K562 (cell line): Measurements from ENCODE around the gene IL12RB2. TPM values are rescaled to one million over a fixed set of nuclear protein-coding genes. Genes with fewer than 3 reads are reported as not detected.

Source experiments
- ATAC-seq: fragments of 200-7000 bp; cut with Tn5 transposase; 3 replicates; pipeline ENCODE4 v1.9.1; 2020; ENCODE audit warnings: moderate library complexity
- BruUV-seq: library from RNA; stranded (reverse); fragments of 400-500 nt; replicated peaks from 2 replicates; lab custom pipeline; 2021; lab: Mats Ljungman, UMichigan
- CTCF ChIA-PET: fragments of 300-600 bp; formaldehyde crosslinking; extraction: SDS; loops from one replicate; lab custom pipeline; 2021; ENCODE audit warnings: low intra/inter-chr PET ratio; lab: Yijun Ruan, JAX
- POLR2A ChIA-PET: fragments of 300-600, 350-650 bp; sonication (Branson Sonifier 250); formaldehyde crosslinking; extraction: SDS; loops from one replicate; lab custom pipeline; 2021; ENCODE audit warnings: antibody characterized with exemption, inconsistent platforms; lab: Yijun Ruan, JAX
- DNase-seq, 4 experiments: peaks; one replicate each; pipeline versions ENCODE4 v3.0.0 to v3.0.0-alpha.2; 2011 to 2018; ENCODE audit warnings: low spot score in 3 of 4, mixed read lengths in 3 of 4; ENCODE audit errors: extremely low read depth in 1 of 4
- FAIRE-seq: peaks from 2 replicates; lab custom pipeline; 2011; peaks lifted over from hg19 to GRCh38; lab: Jason Lieb, UNC
- H2AFZ ChIP-seq: 2 replicates; pipeline ENCODE4 v1.6.0; 2011; ENCODE audit warnings: low read depth, low read length, control low read depth, inconsistent platforms
- H3K27ac ChIP-seq: fragments of 200-600 bp; 3 replicates; pipeline ENCODE4 v1.8.0; 2011; ENCODE audit warnings: low read depth, mild to moderate bottlenecking, control low read depth, inconsistent platforms, low read length, moderate library complexity, mixed read lengths; ENCODE audit errors: extremely low read depth
- H3K27me3 ChIP-seq, 2 experiments: fragments of 300-600 bp in 1 of 2; 2 replicates in 1 of 2; 3 replicates in 1 of 2; pipeline versions ENCODE4 v1.6.0 to v1.8.0; 2011; ENCODE audit warnings: inconsistent platforms in 2 of 2, low read length in 2 of 2, mild to moderate bottlenecking in 1 of 2, mixed read lengths in 1 of 2, moderate library complexity in 1 of 2; ENCODE audit not compliant: control insufficient read depth in 2 of 2, insufficient read depth in 2 of 2
- H3K36me3 ChIP-seq: fragments of 300-600 bp; 3 replicates; pipeline ENCODE4 v1.8.0; 2011; ENCODE audit warnings: mild to moderate bottlenecking, low read length, inconsistent platforms; ENCODE audit not compliant: control insufficient read depth, insufficient read depth
- H3K4me1 ChIP-seq, 2 experiments: fragments of 200-600 bp in 1 of 2; replicated peaks in 1 of 2; 2 replicates in 1 of 2; 3 replicates in 1 of 2; pipeline versions ENCODE4 v1.5.1 to v1.8.0; 2011; ENCODE audit warnings: inconsistent platforms in 2 of 2, low read length in 2 of 2, mild to moderate bottlenecking in 1 of 2, mixed read lengths in 1 of 2, moderate library complexity in 1 of 2; ENCODE audit not compliant: control insufficient read depth in 2 of 2, insufficient read depth in 2 of 2
- H3K4me2 ChIP-seq: 2 replicates; pipeline ENCODE4 v1.6.1; 2011; ENCODE audit warnings: low read length, control low read depth, inconsistent platforms, mixed read lengths; ENCODE audit not compliant: insufficient read depth
- H3K4me3 ChIP-seq: fragments of 200-600 bp; sonication (generic), shearing (Covaris generic); 2 replicates; pipeline ENCODE4 v1.5.1; 2016; ENCODE audit warnings: control low read depth, inconsistent platforms
- H3K79me2 ChIP-seq: fragments of 200-600 bp; 3 replicates; pipeline ENCODE4 v1.8.0; 2011; ENCODE audit warnings: low read length, inconsistent platforms; ENCODE audit not compliant: control insufficient read depth, insufficient read depth
- H3K9ac ChIP-seq, 2 experiments: 2 replicates each; pipeline versions ENCODE4 v1.6.0 to v1.6.1; 2011; ENCODE audit warnings: low read depth in 2 of 2, low read length in 2 of 2, control low read depth in 1 of 2, inconsistent platforms in 1 of 2, mild to moderate bottlenecking in 1 of 2, mixed read lengths in 1 of 2; ENCODE audit not compliant: insufficient read depth in 1 of 2
- H3K9me1 ChIP-seq: one replicate; pipeline ENCODE4 v1.6.0; 2011; ENCODE audit warnings: inconsistent platforms, mild to moderate bottlenecking, low read length, moderate library complexity; ENCODE audit not compliant: control insufficient read depth, insufficient read depth
- H3K9me3 ChIP-seq: replicated peaks from 2 replicates; pipeline ENCODE4 v1.5.1; 2011; ENCODE audit warnings: low read depth, low read length, inconsistent platforms; ENCODE audit not compliant: control insufficient read depth, insufficient read depth
- H4K20me1 ChIP-seq: replicated peaks from 2 replicates; pipeline ENCODE4 v1.6.1; 2011; ENCODE audit warnings: low read length, inconsistent platforms, mixed read lengths; ENCODE audit not compliant: control insufficient read depth, insufficient read depth
- ATF4 ChIP-seq: fragments of 450-650 bp; formaldehyde crosslinking; IDR thresholded peaks from 2 replicates; pipeline ENCODE4 v1.4.0; 2022; ENCODE audit warnings: mild to moderate bottlenecking, moderate library complexity
- BRF1 ChIP-seq: IDR thresholded peaks from 3 replicates; pipeline ENCODE4 v1.6.1; 2011; ENCODE audit warnings: borderline replicate concordance, mild to moderate bottlenecking; ENCODE audit not compliant: insufficient read length; ENCODE audit errors: extremely low read depth
- CCAR2 ChIP-seq: fragments of 200-400 bp; formaldehyde crosslinking; IDR thresholded peaks from 2 replicates; pipeline ENCODE4 v1.6.1; 2017; ENCODE audit warnings: mild to moderate bottlenecking, low read depth, low read length
- CREM ChIP-seq: IDR thresholded peaks from 2 replicates; pipeline ENCODE4 v1.6.1; 2014; ENCODE audit warnings: antibody characterized with exemption, low read depth
- DDX20 ChIP-seq: fragments of 450-650 bp; IDR thresholded peaks from 2 replicates; pipeline ENCODE4 v1.6.1; 2016; ENCODE audit warnings: missing genetic modification characterization, low read depth, mild to moderate bottlenecking, missing compliant biosample characterization, moderate library complexity
- DIDO1 ChIP-seq: fragments of 450-650 bp; IDR thresholded peaks from 2 replicates; pipeline ENCODE4 v1.6.1; 2016; ENCODE audit warnings: low read depth, missing biosample characterization, missing genetic modification characterization
- DLX4 ChIP-seq: fragments of 250-450 bp; sonication (Bioruptor Pico); IDR thresholded peaks from 2 replicates; pipeline ENCODE4 v1.6.1; 2021; ENCODE audit warnings: mild to moderate bottlenecking
- HNRNPK ChIP-seq: fragments of 200-400 bp; formaldehyde crosslinking; IDR thresholded peaks from one replicate; pipeline ENCODE4 v1.6.1; 2018; ENCODE audit warnings: mild to moderate bottlenecking, low read depth, low read length; ENCODE audit not compliant: poor library complexity, severe bottlenecking
- IRF2 ChIP-seq: sonication (generic); formaldehyde crosslinking; IDR thresholded peaks from 2 replicates; pipeline ENCODE4 v1.8.1; 2022; ENCODE audit warnings: mild to moderate bottlenecking, missing genetic modification reagents
- JUN ChIP-seq, 2 experiments: sonication (generic) in 1 of 2; formaldehyde crosslinking in 1 of 2; IDR thresholded peaks; 2 replicates each; pipeline versions ENCODE4 v1.6.1 to v1.8.0; 2012 to 2022; ENCODE audit warnings: borderline replicate concordance in 2 of 2, mild to moderate bottlenecking in 2 of 2, improper control_type of control experiment in 1 of 2, low read depth in 1 of 2, low read length in 1 of 2, missing genetic modification reagents in 1 of 2
- MBD1 ChIP-seq: fragments of 250-450 bp; sonication (Bioruptor Pico); IDR thresholded peaks from 2 replicates; pipeline ENCODE4 v1.8.0; 2022; ENCODE audit warnings: inconsistent platforms
- NR0B1 ChIP-seq: fragments of 450-650 bp; IDR thresholded peaks from one replicate; pipeline ENCODE4 v1.6.1; 2018; ENCODE audit warnings: mild to moderate bottlenecking, moderate library complexity; ENCODE audit not compliant: partially characterized antibody
- SMARCE1 ChIP-seq: fragments of 450-650 bp; IDR thresholded peaks from 2 replicates; pipeline ENCODE4 v1.7.1; 2016; ENCODE audit warnings: mild to moderate bottlenecking
- SPI1 ChIP-seq: IDR thresholded peaks from 2 replicates; pipeline ENCODE4 v1.6.1; 2011; ENCODE audit warnings: low read depth, low read length, control low read depth, borderline replicate concordance
- TARDBP ChIP-seq: fragments of 450-650 bp; IDR thresholded peaks from 2 replicates; pipeline ENCODE4 v1.6.1; 2016
- ZNF217 ChIP-seq: sonication (generic); formaldehyde crosslinking; IDR thresholded peaks from 2 replicates; pipeline ENCODE4 v1.8.0; 2022; ENCODE audit warnings: mild to moderate bottlenecking, missing genetic modification reagents
- ZNF224 ChIP-seq: sonication (generic); formaldehyde crosslinking; IDR thresholded peaks from 2 replicates; pipeline ENCODE4 v1.8.0; 2022; ENCODE audit warnings: mild to moderate bottlenecking, missing genetic modification reagents
- ZNF24 ChIP-seq: fragments of 450-650 bp; IDR thresholded peaks from 2 replicates; pipeline ENCODE4 v1.6.1; 2016
- ZNF583 ChIP-seq: fragments of 250-450 bp; sonication (Bioruptor Pico); IDR thresholded peaks from 2 replicates; pipeline ENCODE4 v1.4.0; 2020
- WGBS: fragments of 100-300 bp; shearing (Covaris generic); methylation state at CpG from one replicate; pipeline ENCODE4 v1.1.6; 2016; ENCODE audit warnings: low coverage, mixed read lengths; ENCODE audit not compliant: insufficient coverage; ENCODE audit errors: missing lambda C conversion rate; 5-methylcytosine and 5-hydroxymethylcytosine counted together
- in situ Hi-C: fragments of 300-500 bp; cut with MboI; formaldehyde crosslinking; loops from 4 replicates; pipeline ENCODE4 v1.15.0; 2018; ENCODE audit warnings: inconsistent platforms, mixed read lengths
- intact Hi-C: fragments of 100-400 bp; cut with micrococcal nuclease; formaldehyde crosslinking; loops from 2 replicates; pipeline ENCODE4 v1.14.2; 2022
- polyA plus RNA-seq, 8 experiments: library from polyadenylated mRNA; depleted of rRNA in 4 of 8; stranded (reverse) in 5 of 8; unstranded in 3 of 8; fragments of >200 nt; fragmentation: Nextera tagmentation in 2 of 8; fragmentation: Illumina TruSeq in 1 of 8; extraction: Ambion mirVana in 2 of 8; extraction: Trizol in 1 of 8; gene quantifications; 2 replicates each; pipeline versions ENCODE4 v1.2.1 to v1.2.3, GENCODE V29; 2011 to 2014; ENCODE audit warnings: inconsistent platforms in 1 of 8, missing spikeins in 1 of 8
- total RNA-seq, 7 experiments: library from RNA; depleted of rRNA in 6 of 7; stranded (reverse); fragments of >200 nt in 6 of 7; fragmentation: Illumina TruSeq in 2 of 7; extraction: Trizol in 2 of 7; gene quantifications; 2 replicates each; pipeline versions ENCODE4 v1.2.1 to v1.2.3, GENCODE V29; 2011 to 2021; ENCODE audit warnings: low replicate concordance in 1 of 7

The IL12RB2 gene
- total and polyA plus RNA-seq, 9 of the 15 experiments (the other 6 are each of a cell fraction or from before 2014, with no cell fraction given) = 0.39 to 3.3 (median 1.9) TPM

GRCh38 chr1:67355745-67356424 is 48.2 kb downstream of the IL12RB2 start:
- H2AFZ ChIP-seq = no peak overlapping the region
- FAIRE-seq (peak; percentile 94), ATAC-seq (peak; percentile 98), DNase-seq (peak; percentile 73 to 85 (median 78))
- no peak overlapping the region for H3K9ac ChIP-seq
- intact Hi-C loops (no loop called here), in situ Hi-C loops (no loop called here)
- no peaks in the 10 kb centered on the region for H3K9me3 ChIP-seq
- H3K27me3 ChIP-seq = no peaks in the 10 kb centered on the region
- H3K79me2 ChIP-seq = no peaks in the 10 kb centered on the region
- POLR2A ChIA-PET = interaction anchor here (0.8 to 1.7 kb wide), 8 partner anchors 10 to 145 kb away, joined by 3 to 6 read pairs (median 4); partner anchors contain the start of gene SERBP1
- peaks cover 9 to 16% of the 10 kb centered on the region in 2 experiments; a peak in 4 of 5 replicates for H3K4me1 ChIP-seq
- whole genome bisulfite sequencing = 20% methylated on average over 3 of the region's 3 CpGs
- no peak overlapping the region for H3K4me3 ChIP-seq
- no TSS peak for BruUV-seq
- no peaks in the 10 kb centered on the region for H3K36me3 ChIP-seq
- no peaks in the 10 kb centered on the region for H4K20me1 ChIP-seq
- no peaks in the 10 kb centered on the region for H3K9me1 ChIP-seq
- CTCF ChIA-PET = no interaction called here
- no peak overlapping the region; the same call in 2 of the 3 replicates for H3K27ac ChIP-seq
- peak overlapping the region; percentile 50 for H3K4me2 ChIP-seq
- TF ChIP-seq SMARCE1 (peak; percentile 79), ZNF224 (CRISPR knock-in tag) (no peak), ZNF24 (no peak), SPI1 (peak; percentile 54; the same call in 1 of the 2 replicates), NR0B1 (no peak), CCAR2 (no peak), IRF2 (CRISPR knock-in tag) (no peak), MBD1 (CRISPR knock-in tag) (no peak), HNRNPK (no peak), JUN (IDR thresholded peaks at IDR 0.05; ENCODE audit: borderline replicate concordance, low read depth, low read length) (no peak), JUN (CRISPR knock-in tag; IDR thresholded peaks at IDR 0.05; ENCODE audit: borderline replicate concordance) (no peak), CREM (peak; percentile 29; the same call in 1 of the 2 replicates), ZNF217 (CRISPR knock-in tag) (no peak), ZNF583 (CRISPR knock-in tag) (no peak), DDX20 (no peak), ATF4 (CRISPR knock-in tag) (no peak), TARDBP (no peak), DIDO1 (no peak), BRF1 (no peak), DLX4 (CRISPR knock-in tag) (no peak)
